ENCODE data around the gene TTLL1. TPM values are rescaled to one million over a fixed set of nuclear protein-coding genes. Genes with fewer than 3 reads are reported as not detected.

Gene TTLL1
- total and polyA plus RNA-seq, 9 of the 15 experiments (the other 6 are each of a cell fraction or from before 2014, with no cell fraction given): 0.06 to 0.85 (median 0.17) TPM

GRCh38 chr22:43090130-43090789 lies 1.1 kb upstream of the TTLL1 start (continued):
- TF ChIP-seq ZNF124 (CRISPR knock-in tag; IDR thresholded peaks at IDR 0.05) (no peak), NFE2 (IDR thresholded peaks at IDR 0.05; ENCODE audit: low read depth) (peak; percentile 78), ZFPM2 (CRISPR knock-in tag; IDR thresholded peaks at IDR 0.05) (no peak), RAD21 (CRISPR knock-in tag; conservative IDR thresholded peaks at IDR 0.05 in 1 of 2, IDR thresholded peaks at IDR 0.05 in 1 of 2) (peak; percentile 55 to 73), TSC22D4 (tag; IDR thresholded peaks at IDR 0.05) (no peak), CHCHD3 (CRISPR knock-in tag; IDR thresholded peaks at IDR 0.05) (no peak), RBM25 (IDR thresholded peaks at IDR 0.05; ENCODE audit: low read depth, low read length, severe bottlenecking) (peak; percentile 28), BRF2 (IDR thresholded peaks at IDR 0.05; ENCODE audit: borderline replicate concordance, insufficient read depth, insufficient read length) (no peak), EP300 (IDR thresholded peaks at IDR 0.05; ENCODE audit: low read length) (peak; percentile 25; the same call in 1 of the 2 replicates)

GRCh38 chr22:43088627-43088983 lies 586 bp downstream of the TTLL1 start:
- H3K9me3 ChIP-seq (replicated peaks; ENCODE audit: control insufficient read depth, insufficient read depth, low read depth, low read length): no peaks in the 10 kb centered on the region
- peaks cover 3 to 17% of the 10 kb centered on the region in 2 experiments; a peak in 4 of 5 replicates for H3K4me1 ChIP-seq (replicated peaks in 1 of 2; ENCODE audit: control insufficient read depth in 2 of 2, insufficient read depth in 2 of 2, low read length in 2 of 2)
- H3K4me2 ChIP-seq (ENCODE audit: insufficient read depth, low read length): peak overlapping the region; percentile 83
- H2AFZ ChIP-seq (ENCODE audit: low read depth, low read length): peak overlapping the region; percentile 94
- ChIA-PET CTCF (ENCODE audit: low intra/inter-chr PET ratio) (no interaction called here), POLR2A (no interaction called here)
- 42% methylated on average over 6 of the region's 9 CpGs for WGBS (ENCODE audit: insufficient coverage, low coverage, missing lambda C conversion rate)
- H3K9me1 ChIP-seq (ENCODE audit: control insufficient read depth, insufficient read depth, low read length): no peaks in the 10 kb centered on the region
- no peaks in the 10 kb centered on the region for H4K20me1 ChIP-seq (replicated peaks; ENCODE audit: control insufficient read depth, insufficient read depth, low read length)
- no peaks in the 10 kb centered on the region for H3K27me3 ChIP-seq (ENCODE audit: control insufficient read depth in 2 of 2, insufficient read depth in 2 of 2, low read length in 2 of 2)
- no peak for FAIRE-seq
- no peak overlapping the region; the same call in 2 of the 3 replicates for H3K27ac ChIP-seq (ENCODE audit: extremely low read depth, low read depth, low read length)
- in situ Hi-C loops (cut with MboI): no loop called here
- TF ChIP-seq ZBTB33 (CRISPR knock-in tag; IDR thresholded peaks at IDR 0.05) (0 out of 2 replicates have a peak, but pooled peaks have one; percentile 5), CTBP1 (IDR thresholded peaks at IDR 0.05; ENCODE audit: borderline replicate concordance) (no peak), ZNF347 (CRISPR knock-in tag; IDR thresholded peaks at IDR 0.05; ENCODE audit: low read depth) (no peak), CREB1 (IDR thresholded peaks at IDR 0.05) (no peak), CREB1 (CRISPR knock-in tag; IDR thresholded peaks at IDR 0.05) (no peak), CEBPB (tag; IDR thresholded peaks at IDR 0.05) (peak; percentile 7; the same call in 1 of the 2 replicates)
- H3K79me2 ChIP-seq (ENCODE audit: control insufficient read depth, insufficient read depth, low read length): no peaks in the 10 kb centered on the region
- ATAC-seq: no peak
- peak overlapping the region in 1 of 2 experiments; percentile 81; a peak in 2 of 4 replicates for H3K9ac ChIP-seq (ENCODE audit: insufficient read depth in 1 of 2, low read depth in 2 of 2, low read length in 2 of 2)
- BruUV-seq (replicated peaks): no TSS peak
- H3K4me3 ChIP-seq: peak overlapping the region; percentile 57
- H3K36me3 ChIP-seq (ENCODE audit: control insufficient read depth, insufficient read depth, low read length): no peaks in the 10 kb centered on the region
- DNase-seq (ENCODE audit: extremely low read depth in 1 of 4, low spot score in 3 of 4): no peak
- intact Hi-C loops (cut with micrococcal nuclease): no loop called here

Measured in K562 (cell line).